Measurements from ENCODE around the gene CCDC7.
"Not testable (repeated sequence)": the region's sequence is repeated elsewhere in the genome, so short reads cannot be mapped to it uniquely, and the experiment has no call there.

- not testable (repeated sequence) for TF ChIP-seq POLR2A (IDR thresholded peaks at IDR 0.05; ENCODE audit: low read length); GATA1 (IDR thresholded peaks at IDR 0.05; ENCODE audit: low read depth, low read length)
Observed at GRCh38 chr10:32500136-32500535, 54.2 kb downstream of the CCDC7 start.
